GM18526 (cell line): ENCODE data around the gene TSSK2.

Experiments
- POLR2A ChIP-seq: IDR thresholded peaks from 3 replicates; pipeline ENCODE4 v1.6.1; 2011; ENCODE audit not compliant: insufficient read length; ENCODE audit errors: extremely low read depth

TSSK2 gene

DNA sequence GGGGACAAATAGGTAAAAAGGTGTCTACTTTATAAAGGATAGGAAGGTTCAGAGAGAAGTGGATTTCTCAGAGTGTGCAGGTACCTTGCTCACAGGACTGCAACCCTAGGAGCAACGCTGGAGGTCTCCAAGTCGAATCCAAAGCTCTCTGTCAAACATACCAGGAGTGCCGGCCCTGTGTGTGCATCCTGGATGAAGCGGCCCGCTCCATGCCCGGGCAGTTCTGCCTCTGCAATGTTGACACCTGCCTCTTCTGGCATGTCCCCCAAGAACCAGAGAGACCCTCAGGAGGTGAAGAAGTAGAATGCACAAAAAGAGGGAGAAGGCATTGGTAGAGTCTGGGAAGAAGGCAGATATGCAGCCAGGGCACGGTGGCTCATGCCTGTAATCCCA lies 3.1 kb upstream of the TSSK2 start:
- no peak for TF ChIP-seq POLR2A

DNA sequence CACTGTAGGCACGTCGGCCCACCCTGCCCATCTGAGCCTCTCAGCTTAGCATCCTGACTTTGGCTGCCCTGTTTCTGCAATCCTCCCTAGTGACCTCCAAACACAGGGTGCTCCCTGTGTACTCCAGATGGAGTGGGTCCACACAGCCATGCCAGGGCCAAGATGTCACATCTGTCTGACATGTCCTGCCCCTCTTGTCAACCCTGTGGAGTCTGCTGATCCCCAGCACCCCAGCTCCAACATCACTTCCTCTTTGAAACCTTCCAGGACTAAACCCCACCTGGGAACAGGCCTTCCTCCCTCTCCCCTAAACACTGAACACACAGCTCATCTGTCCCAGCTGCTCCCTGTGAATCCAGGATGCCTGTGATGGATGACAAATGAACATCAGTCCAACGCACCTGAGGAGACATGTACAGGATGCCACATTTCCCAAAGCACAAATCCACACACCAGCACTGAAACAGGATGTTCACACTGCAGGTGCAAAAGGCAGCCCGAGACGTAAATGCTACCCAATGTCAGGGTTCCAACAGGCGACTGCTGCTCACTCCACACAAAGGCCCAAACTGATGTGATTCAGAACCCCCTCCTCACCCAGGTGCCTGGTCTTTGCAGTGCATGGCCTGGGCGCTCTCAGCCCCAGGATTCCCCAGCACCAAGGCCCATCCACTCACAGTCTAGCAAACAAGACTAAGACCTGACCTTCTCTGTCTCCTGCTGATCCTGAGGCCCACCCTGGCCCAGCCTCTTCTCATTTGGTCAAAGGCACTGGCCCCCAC lies 2.0 kb upstream of the TSSK2 start:
- no peak for TF ChIP-seq POLR2A

DNA sequence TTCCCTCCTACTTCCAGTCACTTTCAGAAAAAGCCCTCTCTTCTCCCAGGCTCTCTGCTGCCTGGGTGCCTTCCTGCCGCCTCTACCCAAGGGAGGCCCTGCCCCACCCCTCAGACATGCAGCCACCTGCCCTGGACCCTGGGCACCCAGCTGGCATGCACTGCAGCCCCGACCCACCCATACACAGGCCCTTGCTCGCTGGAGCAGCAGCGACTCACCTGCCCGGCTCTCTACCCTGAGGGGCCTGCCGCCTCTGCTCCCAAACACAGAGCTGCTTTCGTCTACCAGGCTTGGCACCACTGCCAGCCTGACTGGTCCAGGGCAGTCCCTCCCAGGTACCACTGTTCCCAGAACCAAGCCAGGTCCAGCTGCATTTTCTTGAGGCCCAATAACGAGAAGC lies 1.2 kb upstream of the TSSK2 start:
- TF ChIP-seq POLR2A: no peak

- TF ChIP-seq POLR2A: no peak
Measured at GRCh38 chr22:19131685-19132015, 542 bp downstream of the TSSK2 start.

- no peak for TF ChIP-seq POLR2A
Measured at GRCh38 chr22:19132153-19132552, 1.0 kb downstream of the TSSK2 start.

DNA sequence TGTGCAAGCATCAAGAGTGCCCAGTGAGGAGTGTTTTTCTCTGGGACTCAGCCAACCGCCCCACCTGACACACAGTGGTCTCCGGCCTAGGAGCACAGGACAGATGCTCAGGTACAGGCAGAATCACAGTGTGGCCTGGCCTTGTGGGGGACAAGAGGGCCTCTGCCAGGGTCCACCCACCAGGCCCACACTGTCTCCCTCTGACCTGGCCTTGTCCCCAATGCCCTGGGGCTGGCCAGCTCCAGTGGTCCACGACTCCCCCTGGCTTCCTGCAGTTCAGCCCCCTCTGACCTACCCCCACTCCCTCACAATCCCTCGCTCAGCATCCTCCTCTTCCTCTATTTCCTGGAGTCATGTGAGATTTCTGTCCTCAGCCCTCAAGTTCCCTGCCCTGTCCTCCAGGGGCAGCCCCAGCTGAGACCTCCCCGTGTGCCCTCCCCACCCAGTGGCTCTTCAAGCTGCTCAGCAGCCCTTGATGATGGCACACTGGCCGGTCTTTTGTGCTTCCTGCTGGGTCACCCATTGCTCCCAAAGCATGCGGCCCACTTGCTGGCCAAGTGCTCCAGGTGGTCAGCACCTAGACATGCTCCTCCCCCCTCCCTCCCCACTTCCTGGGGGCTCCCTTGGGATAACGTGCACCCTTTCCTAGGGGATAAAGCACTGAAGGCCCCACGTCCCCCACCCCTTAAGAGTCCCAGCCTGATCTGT lies 1.7 kb downstream of the TSSK2 start:
- TF ChIP-seq POLR2A: no peak

GRCh38 chr22:19133561-19133960 lies 2.5 kb downstream of the TSSK2 start:
- no peak for TF ChIP-seq POLR2A

GRCh38 chr22:19134176-19134831 lies 3.2 kb downstream of the TSSK2 start:
- TF ChIP-seq POLR2A: no peak

DNA sequence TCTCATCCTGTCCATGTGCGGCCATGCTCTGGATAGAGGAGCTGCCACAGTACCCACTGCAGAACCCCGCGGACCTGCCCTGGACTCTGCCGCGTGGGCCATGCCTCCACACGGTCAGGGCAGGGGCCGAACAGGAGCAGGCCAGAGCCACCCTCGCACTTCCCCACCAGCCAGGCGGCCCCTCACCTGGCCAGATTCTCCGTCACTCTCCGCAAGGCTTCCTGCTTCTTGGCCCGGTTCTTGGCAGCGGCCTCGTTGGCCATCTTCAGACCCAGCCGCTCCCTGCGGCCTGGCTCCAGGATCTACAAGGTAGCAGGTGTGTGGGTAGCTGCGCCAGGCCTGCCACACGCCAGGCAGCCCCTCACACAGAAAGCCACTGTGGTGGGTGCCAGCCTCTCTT lies 3.8 kb downstream of the TSSK2 start:
- no peak for TF ChIP-seq POLR2A

DNA sequence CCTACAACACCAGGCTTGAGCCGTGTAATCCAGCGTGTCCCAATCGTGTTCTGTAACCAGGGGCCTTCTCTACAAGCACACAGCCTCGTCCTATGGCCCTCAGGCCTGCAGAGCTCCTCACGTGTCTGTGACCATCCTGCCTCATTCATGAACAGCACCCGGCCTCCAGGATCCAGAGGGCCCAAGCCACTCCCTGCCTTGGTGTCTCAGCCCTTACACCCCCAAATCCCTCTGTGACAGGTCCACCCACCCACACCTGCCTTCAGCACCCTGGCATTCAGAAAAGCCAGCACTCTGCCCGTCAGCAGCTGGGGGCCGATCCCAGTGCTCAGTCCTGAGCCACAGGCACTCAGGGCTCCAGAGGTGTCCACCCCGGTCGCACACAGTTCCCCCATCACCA lies 5.8 kb downstream of the TSSK2 start:
- TF ChIP-seq POLR2A: no peak

- TF ChIP-seq POLR2A: no peak
Measured at GRCh38 chr22:19137384-19138216, 6.5 kb downstream of the TSSK2 start.

GRCh38 chr22:19138217-19139000 lies 7.3 kb downstream of the TSSK2 start:
- no peak for TF ChIP-seq POLR2A

GRCh38 chr22:19139001-19139356 lies 7.9 kb downstream of the TSSK2 start:
- no peak for TF ChIP-seq POLR2A

GRCh38 chr22:19139974-19140373 lies 8.9 kb downstream of the TSSK2 start:
- no peak for TF ChIP-seq POLR2A

DNA sequence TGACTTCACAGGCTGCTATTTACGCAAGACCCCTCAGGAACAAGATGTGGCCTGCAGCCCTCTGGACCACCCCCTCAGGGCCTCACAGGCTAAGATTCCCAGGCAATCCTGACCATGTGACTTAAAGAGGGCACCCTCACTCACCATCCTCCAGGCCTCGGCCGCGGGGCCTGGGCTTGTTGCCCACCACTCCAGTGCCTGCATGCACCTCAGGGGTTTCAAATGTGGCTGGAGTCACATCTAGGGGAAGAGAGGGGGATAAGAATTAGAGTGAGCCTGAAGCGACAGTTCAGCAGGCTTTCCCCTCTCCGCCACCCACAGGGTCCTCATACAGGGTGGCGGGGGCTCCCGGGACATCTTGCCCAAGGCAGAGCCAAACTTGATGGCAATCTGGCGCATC lies 11.3 kb downstream of the TSSK2 start:
- no peak for TF ChIP-seq POLR2A
